Measurements from ENCODE around the gene EFNA5.
"Not testable (repeated sequence)": the region's sequence is repeated elsewhere in the genome, so short reads cannot be mapped to it uniquely, and the experiment has no call there.

The EFNA5 gene

GRCh38 chr5:107439832-107440231 lies 230.9 kb downstream of the EFNA5 start:
- no peak overlapping the region for H3K27ac ChIP-seq
- no peak for TF ChIP-seq CTCF (IDR thresholded peaks at IDR 0.05)
- no peak for TF ChIP-seq ZFX (IDR thresholded peaks at IDR 0.05; ENCODE audit: borderline replicate concordance)

GRCh38 chr5:107437986-107438510 lies 232.7 kb downstream of the EFNA5 start:
- TF ChIP-seq CTCF (IDR thresholded peaks at IDR 0.05): no peak
- no peak for TF ChIP-seq ZFX (IDR thresholded peaks at IDR 0.05; ENCODE audit: borderline replicate concordance)
- H3K27ac ChIP-seq: no peak overlapping the region

- TF ChIP-seq ZFX (IDR thresholded peaks at IDR 0.05; ENCODE audit: borderline replicate concordance) (no peak), CTCF (IDR thresholded peaks at IDR 0.05) (no peak)
These were observed 233.6 kb downstream of the EFNA5 start for GRCh38 chr5:107437154-107437553.

GRCh38 chr5:107436201-107436600 lies 234.5 kb downstream of the EFNA5 start:
- no peak overlapping the region for H3K27ac ChIP-seq
- TF ChIP-seq ZFX (IDR thresholded peaks at IDR 0.05; ENCODE audit: borderline replicate concordance) (no peak), CTCF (IDR thresholded peaks at IDR 0.05) (no peak)

More at GRCh38 chr5:107437154-107437553, 233.6 kb downstream of the EFNA5 start:
- no peak overlapping the region for H3K27ac ChIP-seq

GRCh38 chr5:107435061-107435460 lies 235.7 kb downstream of the EFNA5 start:
- TF ChIP-seq ZFX (IDR thresholded peaks at IDR 0.05; ENCODE audit: borderline replicate concordance) (no peak), CTCF (IDR thresholded peaks at IDR 0.05) (no peak)
- no peak overlapping the region for H3K27ac ChIP-seq

- not testable (repeated sequence) for H3K27ac ChIP-seq
These were observed 237.1 kb downstream of the EFNA5 start for GRCh38 chr5:107433646-107434045.

GRCh38 chr5:107431998-107432397 lies 238.7 kb downstream of the EFNA5 start:
- no peak for TF ChIP-seq ZFX (IDR thresholded peaks at IDR 0.05; ENCODE audit: borderline replicate concordance)
- no peak overlapping the region for H3K27ac ChIP-seq

GRCh38 chr5:107431536-107431935 lies 239.2 kb downstream of the EFNA5 start:
- TF ChIP-seq CTCF (IDR thresholded peaks at IDR 0.05) (no peak), ZFX (IDR thresholded peaks at IDR 0.05; ENCODE audit: borderline replicate concordance) (no peak)
- no peak overlapping the region for H3K27ac ChIP-seq

Data from 22Rv1 (cell line).